Measurements from ENCODE around the gene LRRC51. TPM values are rescaled to one million over a fixed set of nuclear protein-coding genes. Genes with fewer than 3 reads are reported as not detected.

LRRC51 gene
- total and polyA plus RNA-seq, 2 donors (not counting 1 experiment from before 2014, with no cell fraction given), result 1.4 to 7.7 TPM

- H3K9me3 ChIP-seq (ENCODE audit: control extremely low read depth in 1 of 3, control insufficient read depth in 2 of 3, insufficient read depth in 1 of 3, low read length in 2 of 3), result no peaks in the 10 kb centered on the region
- peak overlapping the region; percentile 72 to 86 (median 83) for H3K4me3 ChIP-seq (ENCODE audit: control extremely low read depth in 1 of 5, extremely low read depth in 1 of 5, insufficient read depth in 1 of 5, low read depth in 2 of 5, low read length in 4 of 5)
- DNase-seq (peak; percentile 24), ATAC-seq (ENCODE audit: low read depth) (no peak)
- intact Hi-C loops (cut with micrococcal nuclease), result loop anchor here (1.0 to 5.0 kb wide), 4 partner anchors 15 to 183 kb away; partner anchors contain the start of gene ANAPC15
- 18% methylated on average over 6 of the region's 6 CpGs for WGBS (ENCODE audit: insufficient coverage)
- Mint-ChIP-seq H3K9me3 (ENCODE audit: insufficient read depth) (no peaks in the 10 kb centered on the region), H3K27me3 (no peaks in the 10 kb centered on the region), H3K27ac (no peak overlapping the region), H3K4me1 (peaks cover 36% of the 10 kb centered on the region), H3K4me3 (no peak overlapping the region)
- H2AFZ ChIP-seq (ENCODE audit: insufficient read depth, low read depth, low read length, poor library complexity, severe bottlenecking), result peak overlapping the region; percentile 98
- peak overlapping the region; percentile 94 for H3K9ac ChIP-seq (ENCODE audit: low read length)
- H3K27ac ChIP-seq (ENCODE audit: low read length in 2 of 2), result peak overlapping the region; percentile 72 to 92
- TF ChIP-seq CTCF (IDR thresholded peaks at IDR 0.05) (no peak), EZH2 (IDR thresholded peaks at IDR 0.05; ENCODE audit: borderline replicate concordance, insufficient read depth, low read depth, low read length, poor library complexity, severe bottlenecking) (no peak)
- POLR2A ChIA-PET, result interaction anchor here (0.6 to 1.6 kb wide), 10 partner anchors 11 to 191 kb away, joined by 3 to 8 read pairs (median 4); partner anchors contain the start of genes ANAPC15, RNF121 and XNDC1N
- H3K4me2 ChIP-seq (replicated peaks; ENCODE audit: low read depth, low read length, poor library complexity, severe bottlenecking), result peak overlapping the region; percentile 90
- no peaks in the 10 kb centered on the region for H3K27me3 ChIP-seq (replicated peaks in 1 of 4; ENCODE audit: control extremely low read depth in 1 of 4, control insufficient read depth in 3 of 4, insufficient read depth in 4 of 4, low read length in 3 of 4)
- H4K20me1 ChIP-seq (ENCODE audit: control insufficient read depth, insufficient read depth, low read length, poor library complexity, severe bottlenecking), result peaks cover 24% of the 10 kb centered on the region
- H3K79me2 ChIP-seq (ENCODE audit: control insufficient read depth, insufficient read depth, low read length), result peaks cover 100% of the 10 kb centered on the region
- H3K36me3 ChIP-seq (replicated peaks in 1 of 2; ENCODE audit: control extremely low read depth in 1 of 2, control insufficient read depth in 1 of 2, extremely low read depth in 1 of 2, insufficient read depth in 2 of 2, low read length in 1 of 2), result peaks cover 3 to 17% of the 10 kb centered on the region in 2 experiments
- CTCF ChIA-PET, result interaction anchor here (0.5 to 8.5 kb wide), 11 partner anchors 9 to 1748 kb away, joined by 3 to 117 read pairs (median 5); partner anchors contain the start of genes RNF121 and XNDC1N
- peaks cover 45 to 54% of the 10 kb centered on the region in 2 donors for H3K4me1 ChIP-seq (ENCODE audit: control insufficient read depth in 2 of 2, insufficient read depth in 2 of 2, low read length in 2 of 2)
These were observed 40.7 kb upstream of the LRRC51 start for GRCh38 chr11:72039856-72040401.
